Stimulated activated CD4-positive, alpha-beta T cell treated with anti-CD3 and anti-CD28 coated beads, Interleukin-15, amount 100 ng/mL, for 48 hours (primary cell): ENCODE measurements around the gene IL10RB.

Experiments used
- DNase-seq, 2 donors: peaks; one replicate each; pipeline ENCODE4 v3.0.0-alpha.2; 2020; ENCODE audit warnings: low read depth in 2 of 2

IL10RB gene

DNA sequence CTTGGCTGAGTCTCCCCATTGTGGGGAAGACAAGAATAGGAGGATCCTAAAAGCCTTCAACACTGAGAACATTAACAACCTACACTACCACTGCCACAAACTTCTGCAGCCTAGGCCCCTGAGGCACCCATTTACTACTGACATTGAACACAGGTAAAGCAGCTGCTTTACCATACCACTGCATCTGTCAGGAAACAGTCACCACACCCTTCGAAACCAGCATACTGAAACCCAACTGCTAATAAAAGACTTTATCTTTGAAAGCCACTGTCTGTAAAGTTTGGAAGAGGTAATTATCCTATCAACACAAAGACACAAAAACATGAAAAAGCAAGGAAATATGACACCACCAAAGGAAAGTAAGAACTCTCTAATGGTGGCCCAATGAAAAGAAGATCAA is 66.0 kb downstream of the IL10RB start:
- no peak for DNase-seq

DNA sequence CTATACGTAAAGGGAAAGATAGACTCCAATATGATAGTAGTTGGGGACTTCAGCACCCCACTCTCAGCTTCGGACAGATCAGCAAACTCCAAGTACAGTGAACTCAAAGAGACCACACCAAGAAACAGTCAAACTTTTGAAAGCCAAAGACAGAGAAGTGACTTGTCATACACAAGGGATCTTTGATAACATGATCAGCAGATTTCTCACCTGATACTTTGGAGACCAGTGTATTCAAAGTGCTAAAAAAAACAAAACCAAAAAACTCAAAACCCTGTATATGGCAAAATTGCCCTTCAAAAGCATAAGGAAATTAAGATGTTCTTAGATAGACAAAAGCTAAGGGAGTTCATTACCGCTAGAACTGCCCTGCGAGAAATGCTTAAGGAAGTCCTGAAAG is 68.0 kb downstream of the IL10RB start:
- no peak for DNase-seq

DNA sequence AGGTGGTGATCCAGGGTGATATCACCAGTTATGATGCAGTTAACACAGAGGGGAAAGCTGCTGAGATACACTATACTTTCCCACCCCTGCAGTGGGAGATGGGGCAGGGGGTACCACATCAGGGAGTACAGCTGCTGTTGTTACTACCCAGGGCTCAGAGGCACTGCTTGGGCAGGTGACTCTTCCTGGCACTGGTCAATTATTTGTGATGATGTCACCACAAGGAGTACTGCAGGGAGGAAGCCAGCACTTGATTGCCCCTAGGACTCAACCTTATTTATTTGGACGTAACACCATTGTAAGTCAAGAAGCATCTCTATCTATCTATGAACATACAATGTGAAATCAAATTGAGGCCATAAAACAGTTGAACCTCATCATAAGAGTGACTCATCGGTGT is 68.7 kb downstream of the IL10RB start:
- no peak for DNase-seq

DNA sequence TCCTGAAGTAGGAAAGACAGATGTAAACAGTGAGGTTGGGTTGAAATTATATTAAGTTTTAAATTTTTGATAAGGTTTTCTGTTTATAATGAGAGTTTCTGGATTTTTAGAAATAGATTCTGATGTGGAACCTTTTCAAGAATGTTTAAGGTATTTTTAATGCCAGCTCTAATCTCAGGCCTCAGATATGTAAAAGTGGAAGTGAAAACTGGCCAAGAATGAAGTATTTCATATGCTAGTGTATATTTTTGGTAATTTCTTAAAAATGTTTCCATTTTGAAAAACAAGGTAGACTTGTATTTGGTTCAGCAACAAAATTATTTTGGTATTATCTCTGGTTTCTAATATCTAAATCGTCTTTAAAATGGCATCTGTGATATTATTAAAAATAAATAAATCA is 73.0 kb downstream of the IL10RB start:
- DNase-seq = no peak

DNA sequence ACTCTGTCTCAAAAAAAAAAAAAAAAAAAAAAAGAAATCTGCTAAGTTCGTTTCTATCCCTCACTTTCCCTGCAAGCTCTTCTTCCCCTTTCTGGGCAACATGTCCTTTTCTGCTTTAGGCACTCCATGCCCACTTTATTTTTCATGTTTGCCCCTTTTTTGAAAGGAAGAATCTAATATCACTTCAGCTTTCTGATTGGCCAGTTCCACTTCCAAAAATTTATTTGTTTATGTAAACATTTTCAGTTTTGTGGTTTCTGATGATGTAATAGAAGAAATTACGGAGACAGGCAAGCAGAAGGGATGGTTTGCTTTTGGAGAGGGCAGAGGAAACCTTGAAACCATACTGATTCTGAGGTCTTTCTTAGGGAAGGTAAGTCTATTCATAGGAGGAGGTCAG is 73.8 kb downstream of the IL10RB start:
- DNase-seq = no peak

DNA sequence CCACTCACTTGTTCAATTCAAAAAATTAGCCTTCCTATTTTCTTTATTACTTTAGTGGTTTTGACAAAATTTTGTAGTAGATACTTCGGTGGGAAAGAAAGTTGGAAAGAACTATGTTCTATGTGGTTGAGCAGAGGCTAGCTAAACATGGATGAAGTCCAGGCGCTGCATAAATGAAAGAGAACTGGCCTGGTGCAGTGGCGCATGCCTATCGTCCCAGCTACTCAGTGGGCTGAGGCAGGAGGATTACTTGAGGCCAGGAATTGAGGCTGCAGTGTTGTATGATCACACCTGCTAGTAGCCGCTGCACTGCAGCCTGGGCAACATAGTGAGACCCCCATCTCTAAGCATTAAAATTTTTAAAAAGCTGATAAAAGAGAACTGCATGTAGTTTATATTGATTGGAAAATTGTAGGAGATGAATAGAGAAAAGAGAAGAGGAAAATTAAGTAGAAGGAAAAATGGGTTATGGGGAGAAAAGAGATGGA is 79.6 kb downstream of the IL10RB start:
- no peak for DNase-seq
